GM19452 (cell line): ENCODE data around the gene RAB18.
"Not testable (repeated sequence)": the region's sequence is repeated elsewhere in the genome, so short reads cannot be mapped to it uniquely, and the experiment has no call there.

ENCODE experiments used
- ATAC-seq: cut with Tn5 transposase; IDR thresholded peaks from one replicate; pipeline ENCODE4 v1.9.1; 2021; ENCODE audit not compliant: unreplicated experiment

RAB18 gene

DNA sequence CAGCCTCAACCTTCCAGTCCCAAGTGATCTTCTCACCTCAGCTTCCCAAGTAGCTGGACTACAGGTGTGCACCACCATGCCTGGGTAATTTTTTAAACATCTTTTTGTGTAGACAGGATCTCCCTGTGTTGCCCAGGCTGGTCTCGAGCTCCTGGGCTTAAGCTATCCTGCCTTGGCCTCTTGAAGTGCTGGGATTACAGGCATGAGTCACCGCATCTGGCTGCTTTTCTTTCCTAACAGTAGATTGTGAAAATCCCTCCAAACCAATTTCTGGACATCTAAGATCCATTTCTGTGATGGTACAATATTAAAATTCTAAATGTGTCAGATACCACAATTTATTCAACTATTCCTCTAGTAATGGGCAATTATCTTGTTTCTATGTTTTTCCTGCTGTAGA is 38.7 kb downstream of the RAB18 start:
- no peak for ATAC-seq

DNA sequence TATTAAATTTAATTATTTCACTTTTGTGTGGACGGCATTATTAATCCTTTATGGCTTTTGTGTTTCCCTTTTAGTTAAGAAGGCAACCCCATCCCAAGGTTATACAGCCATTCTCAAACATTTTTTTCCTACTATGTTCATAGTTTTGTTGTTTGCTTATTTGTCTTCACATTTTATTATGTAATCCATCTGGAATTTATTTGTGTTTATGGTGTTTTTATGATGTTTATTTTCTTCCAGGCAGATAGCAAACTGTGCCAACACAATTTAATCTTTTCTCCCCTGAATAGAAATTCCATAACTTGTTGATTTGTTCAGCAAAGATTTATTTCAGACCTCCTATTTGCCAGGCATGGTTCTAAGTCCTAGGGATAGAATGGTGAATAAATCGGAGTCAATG is 42.9 kb downstream of the RAB18 start:
- no peak for ATAC-seq

GRCh38 chr10:27547482-27547881 is 43.4 kb downstream of the RAB18 start:
- ATAC-seq: no peak

DNA sequence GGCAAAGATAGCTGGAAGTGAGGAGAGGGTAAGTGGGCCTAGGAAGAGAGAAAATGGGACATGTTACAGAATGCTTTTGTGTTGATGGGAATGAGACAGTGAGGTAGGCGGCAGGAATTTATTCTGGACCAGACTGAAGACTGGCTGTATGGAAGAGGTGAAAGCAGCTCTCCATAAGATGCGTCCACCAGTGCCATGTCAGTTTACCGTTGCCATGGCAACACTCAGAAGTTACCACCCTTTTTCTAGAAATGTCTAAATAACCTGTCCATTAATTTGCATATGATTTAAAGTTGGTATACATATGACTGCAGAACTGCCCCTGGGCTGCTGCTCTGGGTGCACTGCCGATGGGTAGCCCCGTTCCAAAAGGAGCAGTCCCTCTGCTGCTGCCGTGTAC is 46.7 kb downstream of the RAB18 start:
- no peak for ATAC-seq

DNA sequence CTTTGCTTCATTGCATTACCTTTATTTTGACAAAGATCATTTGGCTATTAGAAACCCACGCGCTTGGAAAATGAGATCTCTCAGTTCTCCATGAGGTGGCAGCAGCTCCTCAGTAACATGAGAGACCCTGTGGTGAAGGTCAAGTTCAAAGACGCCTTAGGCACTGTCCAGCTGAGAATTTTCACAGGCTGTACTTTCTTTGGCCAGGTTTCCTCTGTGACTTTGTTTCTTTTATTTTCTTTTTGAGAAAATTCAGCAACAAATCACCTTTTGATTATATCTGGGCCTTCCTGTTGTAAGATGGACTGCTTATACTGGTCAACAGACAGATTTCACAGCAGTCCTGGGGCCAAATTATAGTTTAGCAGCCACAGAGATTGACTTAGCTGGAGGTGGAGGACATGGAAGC is 54.5 kb downstream of the RAB18 start:
- peak; percentile 66 for ATAC-seq

GRCh38 chr10:27561334-27561733 is 57.2 kb downstream of the RAB18 start:
- ATAC-seq: no peak

- no peak for ATAC-seq
These were observed 60.3 kb downstream of the RAB18 start for GRCh38 chr10:27564398-27564797.

DNA sequence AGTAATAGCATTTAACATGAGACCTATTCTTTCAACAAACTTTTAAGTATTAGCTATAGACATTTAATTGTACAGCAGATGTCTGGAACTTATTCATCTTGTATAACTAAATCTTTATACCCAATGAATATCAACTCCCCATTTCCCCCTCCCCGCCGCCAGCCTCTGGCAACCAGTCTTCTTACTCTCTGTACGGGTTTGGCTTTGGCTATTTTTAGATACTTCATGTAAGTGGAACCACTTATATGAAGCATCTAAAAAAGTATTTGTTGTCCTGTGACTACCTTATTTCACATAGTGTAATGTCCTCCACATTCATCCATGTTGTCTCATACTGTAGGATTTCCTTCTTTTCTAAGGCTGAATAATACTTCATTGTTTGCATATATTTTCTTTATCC is 60.8 kb downstream of the RAB18 start:
- no peak for ATAC-seq

- ATAC-seq: no peak
These were observed 64.4 kb downstream of the RAB18 start for GRCh38 chr10:27568196-27569175.

- no peak for ATAC-seq
These were observed 65.8 kb downstream of the RAB18 start for GRCh38 chr10:27569946-27570345.

- not testable (repeated sequence) for ATAC-seq
These were observed 72.9 kb downstream of the RAB18 start for GRCh38 chr10:27577038-27577437.

GRCh38 chr10:27578316-27578715 is 74.2 kb downstream of the RAB18 start:
- no peak for ATAC-seq

- no peak for ATAC-seq
These were observed 77.1 kb downstream of the RAB18 start for GRCh38 chr10:27581225-27581624.

DNA sequence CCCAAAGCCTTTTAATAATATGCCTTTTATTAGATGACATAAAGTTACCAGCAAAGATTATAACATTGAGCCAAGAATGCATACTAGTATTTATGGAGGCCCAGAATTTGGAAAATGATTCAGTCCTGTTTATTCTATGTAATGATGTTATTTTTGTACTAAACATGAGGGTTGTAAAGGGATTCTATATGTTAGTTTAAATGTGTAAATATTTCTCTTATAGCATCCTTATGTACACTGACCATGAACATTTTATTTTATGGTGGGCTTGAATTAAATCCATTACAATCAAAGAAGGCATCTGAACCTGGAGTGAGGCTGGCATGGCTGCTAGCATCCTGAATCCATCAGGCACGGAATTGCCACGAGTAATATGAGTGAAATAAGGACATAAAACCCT is 80.2 kb downstream of the RAB18 start:
- ATAC-seq: no peak
